Activated CD8-positive, alpha-beta T cell treated with anti-CD3 and anti-CD28 coated beads, Interleukin-2, amount 10 ng/mL, durations not matched to agents 7 days and 5 days (primary cell): Measurements from ENCODE around the gene DUSP11. TPM values are rescaled to one million over a fixed set of nuclear protein-coding genes. Genes with fewer than 3 reads are reported as not detected.
A peak's percentile ranks its signal among the peaks of the same experiment; 100 is the strongest.
"Not testable (repeated sequence)": the region's sequence is repeated elsewhere in the genome, so short reads cannot be mapped to it uniquely, and the experiment has no call there.

Source experiments
- ATAC-seq: fragments of 150-1000 bp; cut with Tn5 transposase; one replicate; pipeline ENCODE4 v1.10.0; 2021; ENCODE audit warnings: moderate library complexity
- CTCF ChIA-PET: fragments of 350-600 bp; sonication (Branson Sonifier 250); formaldehyde crosslinking; loops from one replicate; lab custom pipeline; 2021; ENCODE audit warnings: antibody characterized with exemption; lab: Charles Lee
- POLR2A ChIA-PET: fragments of 350-600 bp; sonication (Branson Sonifier 250); formaldehyde crosslinking; loops from one replicate; lab custom pipeline; 2021; ENCODE audit warnings: antibody characterized with exemption; lab: Charles Lee
- DNase-seq: peaks from one replicate; pipeline ENCODE4 v3.0.0-alpha.2; 2020
- H3K27ac Mint-ChIP-seq: one replicate; pipeline ENCODE4 v1.8.0; 2021; ENCODE audit warnings: mild to moderate bottlenecking, mixed read lengths
- H3K27me3 Mint-ChIP-seq: one replicate; pipeline ENCODE4 v1.8.0; 2021; ENCODE audit warnings: low read depth, mixed read lengths
- H3K36me3 Mint-ChIP-seq: one replicate; pipeline ENCODE4 v1.8.0; 2021; ENCODE audit warnings: low read depth, mixed read lengths
- H3K4me1 Mint-ChIP-seq: one replicate; pipeline ENCODE4 v1.8.0; 2021; ENCODE audit warnings: low read depth, mixed read lengths
- H3K4me3 Mint-ChIP-seq: one replicate; pipeline ENCODE4 v1.8.0; 2021; ENCODE audit warnings: mild to moderate bottlenecking, mixed read lengths
- H3K9me3 Mint-ChIP-seq: one replicate; pipeline ENCODE4 v1.8.0; 2022; ENCODE audit warnings: mixed read lengths; ENCODE audit not compliant: insufficient read depth
- total RNA-seq, 2 experiments: library from RNA; stranded (reverse); gene quantifications; one replicate each; pipeline ENCODE4 v1.2.3, GENCODE V29; 2021

DUSP11 gene
- total RNA-seq, 2 experiments from 2014 or later = 24.3 to 25.6 TPM

- POLR2A ChIA-PET = no interaction called here
- H3K36me3 Mint-ChIP-seq = peaks cover 26% of the 10 kb centered on the region
- H3K4me1 Mint-ChIP-seq = no peaks in the 10 kb centered on the region
- DNase-seq = no peak
- no peaks in the 10 kb centered on the region for H3K9me3 Mint-ChIP-seq
- H3K27me3 Mint-ChIP-seq = no peaks in the 10 kb centered on the region
- CTCF ChIA-PET = interaction anchor here (0.7 to 1.0 kb wide), 3 partner anchors 53 to 81 kb away, joined by 3 read pairs; no protein-coding TSS in a partner anchor
- no peak for ATAC-seq
- no peak overlapping the region for H3K4me3 Mint-ChIP-seq
- no peak overlapping the region for H3K27ac Mint-ChIP-seq
These were observed 33.7 kb downstream of the DUSP11 start for GRCh38 chr2:73746015-73746876.

- no peaks in the 10 kb centered on the region for H3K27me3 Mint-ChIP-seq
- POLR2A ChIA-PET = no interaction called here
- CTCF ChIA-PET = no interaction called here
- DNase-seq = no peak
- peaks cover 22% of the 10 kb centered on the region for H3K36me3 Mint-ChIP-seq
- no peaks in the 10 kb centered on the region for H3K9me3 Mint-ChIP-seq
- no peak overlapping the region for H3K27ac Mint-ChIP-seq
- no peak overlapping the region for H3K4me3 Mint-ChIP-seq
- peaks cover 17% of the 10 kb centered on the region for H3K4me1 Mint-ChIP-seq
- no peak for ATAC-seq
These were observed 39.1 kb downstream of the DUSP11 start for GRCh38 chr2:73740767-73741166.

- Mint-ChIP-seq H3K36me3 (peaks cover 21% of the 10 kb centered on the region), H3K4me1 (peaks cover 21% of the 10 kb centered on the region), H3K27me3 (no peaks in the 10 kb centered on the region), H3K4me3 (no peak overlapping the region), H3K9me3 (no peaks in the 10 kb centered on the region), H3K27ac (no peak overlapping the region)
- no peak for DNase-seq
- ChIA-PET POLR2A (no interaction called here), CTCF (no interaction called here)
- ATAC-seq = no peak
These were observed 40.8 kb downstream of the DUSP11 start for GRCh38 chr2:73739101-73739500.

GRCh38 chr2:73736855-73737779 lies 42.8 kb downstream of the DUSP11 start, which contains the start of gene TPRKB:
TSS of gene TPRKB (minus strand) at chr2:73737345. CDS start at chr2:73734569, 2,776 bp downstream.
- no peaks in the 10 kb centered on the region for H3K27me3 Mint-ChIP-seq
- peaks cover 30% of the 10 kb centered on the region for H3K36me3 Mint-ChIP-seq

GRCh38 chr2:73736378-73736777 lies 43.5 kb downstream of the DUSP11 start:
- DNase-seq (no peak), ATAC-seq (no peak)
- ChIA-PET POLR2A (interaction anchor here (0.5 to 1.8 kb wide), 11 partner anchors 8 to 718 kb away, joined by 3 to 8 read pairs (median 5); partner anchors contain the start of genes CCT7, DUSP11, INO80B and MOB1A), CTCF (interaction anchor here (1.2 to 1.9 kb wide), 6 partner anchors 19 to 718 kb away, joined by 3 to 5 read pairs (median 4); partner anchors contain the start of genes MOB1A and STAMBP)
- Mint-ChIP-seq H3K36me3 (peaks cover 37% of the 10 kb centered on the region), H3K4me1 (peaks cover 21% of the 10 kb centered on the region), H3K9me3 (no peaks in the 10 kb centered on the region), H3K27me3 (no peaks in the 10 kb centered on the region), H3K27ac (peak overlapping the region; percentile 95), H3K4me3 (peak overlapping the region; percentile 95)

More at GRCh38 chr2:73736855-73737779, 42.8 kb downstream of the DUSP11 start, which contains the start of gene TPRKB:
- DNase-seq = peak; percentile 98
- Mint-ChIP-seq H3K27ac (peak within 1 kb of the TSS; percentile 95), H3K9me3 (no peaks in the 10 kb centered on the region), H3K4me3 (peak within 1 kb of the TSS; percentile 95), H3K4me1 (peaks cover 21% of the 10 kb centered on the region)
- ChIA-PET POLR2A (interaction anchor here (0.5 to 1.8 kb wide), 16 partner anchors 9 to 727 kb away, joined by 3 to 8 read pairs (median 5); partner anchors contain the start of genes ALMS1, CCT7, DUSP11 and INO80B), CTCF (interaction anchor here (1.1 to 1.9 kb wide), 10 partner anchors 19 to 717 kb away, joined by 3 to 5 read pairs (median 4); partner anchors contain the start of genes DUSP11, MOB1A and STAMBP)
- peak; percentile 96 for ATAC-seq

- DNase-seq (no peak), ATAC-seq (no peak)
- H3K27ac Mint-ChIP-seq = no peak overlapping the region
- H3K4me1 Mint-ChIP-seq = peaks cover 4% of the 10 kb centered on the region
- H3K36me3 Mint-ChIP-seq = peaks cover 50% of the 10 kb centered on the region
- ChIA-PET CTCF (no interaction called here), POLR2A (no interaction called here)
- no peak overlapping the region for H3K4me3 Mint-ChIP-seq
- H3K27me3 Mint-ChIP-seq = no peaks in the 10 kb centered on the region
- H3K9me3 Mint-ChIP-seq = no peaks in the 10 kb centered on the region
These were observed 49.1 kb downstream of the DUSP11 start for GRCh38 chr2:73730810-73731209.

- CTCF ChIA-PET = no interaction called here
These were observed 51.2 kb downstream of the DUSP11 start for GRCh38 chr2:73728711-73729110.

GRCh38 chr2:73728043-73728442 lies 51.9 kb downstream of the DUSP11 start:
- no peak for ATAC-seq
- ChIA-PET POLR2A (interaction anchor here (1.7 kb wide), 1 partner anchor 9 kb away, joined by 5 read pairs; the partner anchor contains the start of gene TPRKB), CTCF (no interaction called here)
- Mint-ChIP-seq H3K4me3 (no peak overlapping the region), H3K4me1 (no peaks in the 10 kb centered on the region), H3K27ac (no peak overlapping the region), H3K36me3 (peaks cover 42% of the 10 kb centered on the region), H3K9me3 (no peaks in the 10 kb centered on the region), H3K27me3 (no peaks in the 10 kb centered on the region)
- DNase-seq = no peak

More at GRCh38 chr2:73728711-73729110, 51.2 kb downstream of the DUSP11 start:
- DNase-seq (no peak), ATAC-seq (peak; percentile 11)
- H3K4me3 Mint-ChIP-seq = no peak overlapping the region
- no peaks in the 10 kb centered on the region for H3K9me3 Mint-ChIP-seq
- H3K4me1 Mint-ChIP-seq = no peaks in the 10 kb centered on the region
- POLR2A ChIA-PET = interaction anchor here (1.7 kb wide), 1 partner anchor 8 kb away, joined by 5 read pairs; the partner anchor contains the start of gene TPRKB
- peaks cover 46% of the 10 kb centered on the region for H3K36me3 Mint-ChIP-seq
- no peak overlapping the region for H3K27ac Mint-ChIP-seq
- H3K27me3 Mint-ChIP-seq = no peaks in the 10 kb centered on the region

GRCh38 chr2:73726657-73727056 lies 53.2 kb downstream of the DUSP11 start:
- H3K9me3 Mint-ChIP-seq, CTCF ChIA-PET, DNase-seq, ATAC-seq, H3K4me3 Mint-ChIP-seq, POLR2A ChIA-PET, H3K27me3 Mint-ChIP-seq, H3K4me1 Mint-ChIP-seq, H3K27ac Mint-ChIP-seq: not testable (repeated sequence)
- peaks cover 30% of the 10 kb centered on the region for H3K36me3 Mint-ChIP-seq

- H3K4me1 Mint-ChIP-seq = no peaks in the 10 kb centered on the region
- peaks cover 5% of the 10 kb centered on the region for H3K27me3 Mint-ChIP-seq
- ATAC-seq (no peak), DNase-seq (peak; percentile 14)
- ChIA-PET POLR2A (no interaction called here), CTCF (no interaction called here)
- H3K27ac Mint-ChIP-seq = no peak overlapping the region
- no peaks in the 10 kb centered on the region for H3K36me3 Mint-ChIP-seq
- H3K9me3 Mint-ChIP-seq = peaks cover under 1% of the 10 kb centered on the region
- H3K4me3 Mint-ChIP-seq = no peak overlapping the region
These were observed 60.9 kb downstream of the DUSP11 start for GRCh38 chr2:73718851-73719621.
